Naive B cell (primary cell): ENCODE measurements around the gene PRRC2B. TPM values are rescaled to one million over a fixed set of nuclear protein-coding genes. Genes with fewer than 3 reads are reported as not detected.

Source experiments
- polyA plus RNA-seq, 6 donors: library from polyadenylated mRNA; unstranded; fragments of 300-500 nt; fragmentation: Illumina TruSeq; gene quantifications; one replicate each; pipeline ENCODE4 v1.2.3, GENCODE V29; 2021; ENCODE audit warnings: low read depth in 6 of 6

The PRRC2B gene
- polyA plus RNA-seq, 6 donors from 2014 or later: 6.9 to 52.8 (median 15.4) TPM

Other genes with a start within 250 kb of the PRRC2B start
- gene FAM78A, start 117.6 kb upstream of the PRRC2B start, polyA plus RNA-seq: 10 to 100 TPM in 4 of 6 donors, 1 to 10 TPM in 2; 5.2 to 18.3 (median 11.6) TPM
- gene PLPP7, start 104.4 kb upstream of the PRRC2B start, polyA plus RNA-seq: 1 to 10 TPM in 3 of 6 donors, under 1 TPM in 2, not detected in 1; 0.78 to 2.0 (median 1.2) TPM
- gene POMT1, start 108.8 kb downstream of the PRRC2B start, polyA plus RNA-seq: 1 to 10 TPM in 5 of 6 donors, under 1 TPM in 1; 0.75 to 7.4 (median 3.7) TPM
- 10 to 100 TPM; 16.8 to 30.6 (median 21.3) TPM for gene UCK1, start 137.2 kb downstream of the PRRC2B start, polyA plus RNA-seq
- gene PRRT1B, start 151.4 kb downstream of the PRRC2B start, polyA plus RNA-seq: not detected